ENCODE data around the gene MTAP. TPM values are rescaled to one million over a fixed set of nuclear protein-coding genes. Genes with fewer than 3 reads are reported as not detected.

Gene MTAP
- total RNA-seq, 1 donor: 30.4 TPM

DNA sequence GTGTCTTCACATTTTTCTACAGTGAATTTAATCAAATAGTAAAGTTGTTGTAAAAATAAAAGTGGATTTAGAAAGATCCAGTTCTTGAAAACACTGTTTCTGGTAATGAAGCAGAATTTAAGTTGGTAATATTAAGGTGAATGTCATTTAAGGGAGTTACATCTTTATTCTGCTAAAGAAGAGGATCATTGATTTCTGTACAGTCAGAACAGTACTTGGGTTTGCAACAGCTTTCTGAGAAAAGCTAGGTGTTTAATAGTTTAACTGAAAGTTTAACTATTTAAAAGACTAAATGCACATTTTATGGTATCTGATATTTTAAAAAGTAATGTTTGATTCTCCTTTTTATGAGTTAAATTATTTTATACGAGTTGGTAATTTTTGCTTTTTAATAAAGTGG, 60.4 kb downstream of the MTAP start:
- Histone ChIP-seq H3K27me3 (ENCODE audit: insufficient read depth, low read length) (no peaks in the 10 kb centered on the region), H3K36me3 (ENCODE audit: insufficient read depth, low read length) (peaks cover 54% of the 10 kb centered on the region), H2AFZ (ENCODE audit: low read length) (no peak overlapping the region), H3K79me2 (ENCODE audit: insufficient read depth, low read length) (no peaks in the 10 kb centered on the region), H3K4me3 (ENCODE audit: insufficient read depth, low read length) (no peak overlapping the region), H3K9me3 (ENCODE audit: low read depth, low read length) (no peaks in the 10 kb centered on the region), H3K27ac (ENCODE audit: low read depth, low read length) (no peak overlapping the region), H4K20me1 (ENCODE audit: insufficient read depth, low read length) (no peaks in the 10 kb centered on the region), H3K4me1 (ENCODE audit: insufficient read depth, low read length) (no peaks in the 10 kb centered on the region), H3K4me2 (ENCODE audit: insufficient read depth, low read length) (no peak overlapping the region)
- DNase-seq (ENCODE audit: insufficient read length, low spot score, missing footprints): no peak
- no peak for TF ChIP-seq CTCF (IDR thresholded peaks at IDR 0.05; ENCODE audit: extremely low read depth, low read depth, low read length)

- Histone ChIP-seq H3K27ac (ENCODE audit: low read depth, low read length) (no peak overlapping the region), H3K9me3 (ENCODE audit: low read depth, low read length) (no peaks in the 10 kb centered on the region), H3K4me2 (ENCODE audit: insufficient read depth, low read length) (no peak overlapping the region), H3K27me3 (ENCODE audit: insufficient read depth, low read length) (no peaks in the 10 kb centered on the region), H4K20me1 (ENCODE audit: insufficient read depth, low read length) (no peaks in the 10 kb centered on the region), H2AFZ (ENCODE audit: low read length) (no peak overlapping the region), H3K4me1 (ENCODE audit: insufficient read depth, low read length) (no peaks in the 10 kb centered on the region), H3K36me3 (ENCODE audit: insufficient read depth, low read length) (peaks cover 43% of the 10 kb centered on the region), H3K4me3 (ENCODE audit: insufficient read depth, low read length) (no peak overlapping the region), H3K79me2 (ENCODE audit: insufficient read depth, low read length) (no peaks in the 10 kb centered on the region)
- no peak for DNase-seq (ENCODE audit: insufficient read length, low spot score, missing footprints)
- TF ChIP-seq CTCF (IDR thresholded peaks at IDR 0.05; ENCODE audit: extremely low read depth, low read depth, low read length): no peak
These were observed 62.1 kb downstream of the MTAP start for GRCh38 chr9:21864505-21864904.

GRCh38 chr9:21866302-21866701, 63.9 kb downstream of the MTAP start:
- no peak for TF ChIP-seq CTCF (IDR thresholded peaks at IDR 0.05; ENCODE audit: extremely low read depth, low read depth, low read length)
- H3K27me3 ChIP-seq (ENCODE audit: insufficient read depth, low read length): no peaks in the 10 kb centered on the region
- no peak overlapping the region for H2AFZ ChIP-seq (ENCODE audit: low read length)
- DNase-seq (ENCODE audit: insufficient read length, low spot score, missing footprints): no peak
- H3K4me2 ChIP-seq (ENCODE audit: insufficient read depth, low read length): no peak overlapping the region
- no peak overlapping the region for H3K27ac ChIP-seq (ENCODE audit: low read depth, low read length)
- H4K20me1 ChIP-seq (ENCODE audit: insufficient read depth, low read length): no peaks in the 10 kb centered on the region
- no peaks in the 10 kb centered on the region for H3K79me2 ChIP-seq (ENCODE audit: insufficient read depth, low read length)
- H3K36me3 ChIP-seq (ENCODE audit: insufficient read depth, low read length): peaks cover 29% of the 10 kb centered on the region
- H3K4me3 ChIP-seq (ENCODE audit: insufficient read depth, low read length): no peak overlapping the region
- no peaks in the 10 kb centered on the region for H3K4me1 ChIP-seq (ENCODE audit: insufficient read depth, low read length)
- no peaks in the 10 kb centered on the region for H3K9me3 ChIP-seq (ENCODE audit: low read depth, low read length)

DNA sequence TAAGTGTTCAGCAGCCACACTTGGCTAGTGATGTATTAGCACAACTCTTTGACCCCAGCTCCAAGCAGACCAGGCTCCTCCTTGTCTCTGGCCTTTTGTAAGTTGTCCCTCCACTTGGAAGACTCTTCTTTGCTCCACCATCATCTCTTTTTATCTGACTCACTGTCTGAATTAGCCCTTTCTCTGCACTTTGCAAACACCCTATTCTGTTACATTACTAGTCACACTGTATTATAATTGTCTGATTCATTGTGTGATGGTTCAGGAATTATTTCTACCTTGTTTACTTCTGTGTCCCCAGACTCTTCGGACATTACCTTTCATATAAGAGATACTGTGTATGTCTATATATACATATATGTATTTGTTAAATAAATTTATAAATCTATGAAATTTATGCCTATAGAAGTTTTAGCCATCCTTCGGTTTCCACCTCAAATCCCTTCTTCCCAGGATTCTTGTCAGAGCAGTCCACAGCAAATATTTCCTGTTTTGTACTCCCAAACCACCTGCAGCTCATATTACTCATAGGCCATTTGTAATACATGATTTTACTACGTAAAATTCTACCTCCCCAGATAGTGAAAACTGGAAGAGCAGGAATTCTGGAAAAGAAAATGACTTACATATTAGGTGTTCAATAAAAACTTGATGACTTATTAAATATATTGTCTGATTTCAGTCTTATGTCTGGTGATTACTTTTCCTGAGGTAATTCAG, 69.0 kb downstream of the MTAP start:
- peaks cover 4% of the 10 kb centered on the region for H3K4me1 ChIP-seq (ENCODE audit: insufficient read depth, low read length)
- peaks cover 5% of the 10 kb centered on the region for H3K36me3 ChIP-seq (ENCODE audit: insufficient read depth, low read length)
- H3K4me2 ChIP-seq (ENCODE audit: insufficient read depth, low read length): no peak overlapping the region
- no peaks in the 10 kb centered on the region for H3K27me3 ChIP-seq (ENCODE audit: insufficient read depth, low read length)
- no peak for DNase-seq (ENCODE audit: insufficient read length, low spot score, missing footprints)
- H4K20me1 ChIP-seq (ENCODE audit: insufficient read depth, low read length): no peaks in the 10 kb centered on the region
- TF ChIP-seq CTCF (IDR thresholded peaks at IDR 0.05; ENCODE audit: extremely low read depth, low read depth, low read length): no peak
- peaks cover 6% of the 10 kb centered on the region for H3K79me2 ChIP-seq (ENCODE audit: insufficient read depth, low read length)
- H2AFZ ChIP-seq (ENCODE audit: low read length): no peak overlapping the region
- H3K4me3 ChIP-seq (ENCODE audit: insufficient read depth, low read length): no peak overlapping the region
- no peak overlapping the region for H3K27ac ChIP-seq (ENCODE audit: low read depth, low read length)
- H3K9me3 ChIP-seq (ENCODE audit: low read depth, low read length): no peaks in the 10 kb centered on the region

Data from osteoblast (primary cell).